Measurements from ENCODE around the gene ADAM12.
"Not testable (repeated sequence)": the region's sequence is repeated elsewhere in the genome, so short reads cannot be mapped to it uniquely, and the experiment has no call there.

Gene ADAM12

DNA sequence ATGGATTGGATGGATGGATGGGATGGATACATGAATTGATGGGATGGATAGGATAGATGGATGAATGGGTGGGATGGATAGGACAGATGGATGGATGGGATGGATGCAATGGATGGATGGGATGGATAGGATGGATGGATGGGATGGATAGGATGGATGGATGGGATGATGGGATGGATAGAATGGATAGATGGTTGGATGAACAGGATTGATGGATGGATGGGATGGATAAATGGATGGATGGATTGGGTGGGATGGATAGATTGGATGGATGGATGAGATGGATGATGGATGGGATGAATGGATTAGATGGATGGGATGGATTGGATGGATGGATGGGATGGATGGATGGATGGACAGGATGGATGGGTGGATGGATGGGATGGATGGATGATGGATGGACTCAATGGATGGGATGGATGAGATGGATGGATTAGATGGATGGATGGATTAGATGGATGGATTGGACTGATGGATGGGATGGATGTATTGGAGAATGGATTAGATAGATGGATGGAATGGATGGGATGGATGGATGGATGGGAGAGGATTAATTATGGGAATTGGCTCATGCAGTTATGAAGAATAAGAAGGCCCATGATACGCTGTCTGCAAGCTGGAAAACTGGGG, 136.4 kb downstream of the ADAM12 start:
- TF ChIP-seq EZH2 (IDR thresholded peaks at IDR 0.05): no peak
- TF ChIP-seq POLR2AphosphoS5 (IDR thresholded peaks at IDR 0.05; ENCODE audit: borderline replicate concordance, low read depth, low read length): no peak
- DNase-seq (ENCODE audit: low read depth, low spot score): no peak
- Histone ChIP-seq H3K4me3 (no peak overlapping the region), H3K36me3 (ENCODE audit: insufficient read depth, low read length) (no peaks in the 10 kb centered on the region), H3K27ac (no peak overlapping the region), H3K9ac (ENCODE audit: insufficient read length) (no peak overlapping the region), H3K9me3 (ENCODE audit: low read depth, low read length) (no peaks in the 10 kb centered on the region)

DNA sequence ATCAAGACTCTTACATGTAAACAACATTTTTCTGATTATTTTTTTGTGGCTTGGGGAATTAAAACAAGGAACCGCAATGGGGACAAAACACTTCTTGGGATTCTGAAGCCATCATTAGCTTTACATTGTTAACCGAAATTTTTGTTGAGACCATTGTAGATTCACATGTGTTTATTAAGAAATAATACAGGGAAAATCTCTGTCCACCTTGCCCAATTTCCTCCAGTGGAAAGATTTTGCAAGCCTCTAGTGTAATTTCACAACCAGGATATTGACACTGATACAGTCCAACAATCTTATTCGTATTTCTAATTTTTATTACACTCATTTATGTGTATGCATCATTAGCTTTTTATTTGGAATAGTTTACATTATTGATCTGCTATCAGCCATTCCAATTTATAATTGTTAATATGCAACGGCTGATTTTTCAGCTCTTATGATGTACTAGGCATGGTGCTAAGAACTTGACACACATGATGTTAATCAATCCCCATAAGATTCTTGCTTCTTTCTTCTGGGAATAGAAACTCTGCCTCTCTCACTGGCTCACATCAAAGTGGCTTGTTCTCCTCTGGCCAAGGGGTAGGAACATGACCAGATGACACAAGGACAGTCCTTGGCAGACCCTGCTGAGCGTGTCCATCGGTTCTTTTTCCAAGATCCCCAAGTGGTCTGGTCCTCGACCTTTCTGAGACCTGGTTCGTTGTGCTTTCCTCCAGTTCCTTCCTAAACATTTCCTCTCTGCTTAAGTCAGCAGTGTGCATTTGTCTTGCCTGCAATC, 137.6 kb downstream of the ADAM12 start:
- Histone ChIP-seq H3K36me3 (ENCODE audit: insufficient read depth, low read length) (no peaks in the 10 kb centered on the region), H3K27ac (no peak overlapping the region), H3K9ac (ENCODE audit: insufficient read length) (no peak overlapping the region), H3K4me3 (no peak overlapping the region), H3K9me3 (ENCODE audit: low read depth, low read length) (no peaks in the 10 kb centered on the region)
- no peak for DNase-seq (ENCODE audit: low read depth, low spot score)
- no peak for TF ChIP-seq FOXP2 (optimal IDR thresholded peaks at IDR 0.05; ENCODE audit: control extremely low read depth, extremely low read length, insufficient read depth)
- no peak for TF ChIP-seq POLR2AphosphoS5 (IDR thresholded peaks at IDR 0.05; ENCODE audit: borderline replicate concordance, low read depth, low read length)
- no peak for TF ChIP-seq EZH2 (IDR thresholded peaks at IDR 0.05)

DNA sequence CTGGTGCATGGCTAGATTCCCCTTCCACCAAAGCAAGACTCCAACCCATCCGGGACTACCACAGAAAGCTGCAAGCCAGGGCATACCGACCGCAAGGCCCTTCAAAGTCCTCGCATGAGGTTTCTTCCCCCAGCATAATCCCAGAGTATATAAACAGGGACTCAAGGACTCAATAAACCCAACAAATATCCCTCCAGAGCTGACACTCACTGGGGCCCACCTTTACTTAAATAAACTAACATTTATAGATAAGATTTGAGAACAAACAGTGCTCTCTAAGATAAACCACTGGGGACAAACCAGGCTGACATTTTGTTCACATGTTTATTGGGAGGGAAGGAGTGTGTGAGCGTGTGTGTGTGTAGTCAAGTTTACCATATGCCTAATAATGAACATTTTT, 138.2 kb downstream of the ADAM12 start:
- DNase-seq (ENCODE audit: low read depth, low spot score): no peak
- Histone ChIP-seq H3K36me3 (ENCODE audit: insufficient read depth, low read length) (no peaks in the 10 kb centered on the region), H3K9me3 (ENCODE audit: low read depth, low read length) (no peaks in the 10 kb centered on the region), H3K27ac (no peak overlapping the region), H3K9ac (ENCODE audit: insufficient read length) (no peak overlapping the region), H3K4me3 (no peak overlapping the region)
- no peak for TF ChIP-seq POLR2AphosphoS5 (IDR thresholded peaks at IDR 0.05; ENCODE audit: borderline replicate concordance, low read depth, low read length)

DNA sequence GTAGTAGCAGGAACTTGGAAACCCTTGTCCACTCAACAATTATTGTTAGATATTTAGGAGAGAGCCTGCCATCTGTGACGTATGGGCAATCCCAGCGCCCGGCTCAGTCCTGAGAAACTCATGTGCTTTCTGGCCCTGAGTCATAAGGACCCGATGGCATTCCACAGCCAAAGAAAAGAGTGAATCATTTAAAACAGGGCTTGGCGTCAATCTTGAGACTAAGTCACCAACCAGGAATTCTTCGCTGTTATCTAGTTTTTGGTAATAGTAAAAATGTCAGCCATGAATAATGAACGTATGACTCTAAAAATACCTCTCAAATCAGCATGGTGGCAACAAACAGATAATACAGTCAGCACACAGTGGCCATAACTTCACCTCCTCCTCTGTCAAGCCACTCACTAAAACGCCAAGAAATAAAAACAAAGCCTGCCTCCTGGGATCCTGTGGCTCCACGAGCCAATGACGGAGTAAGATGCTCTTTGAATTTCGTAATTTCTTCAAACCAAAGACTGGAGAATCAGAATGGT, 140.8 kb downstream of the ADAM12 start:
- no peak overlapping the region for H3K27ac ChIP-seq
- no peak overlapping the region for H3K9ac ChIP-seq (ENCODE audit: insufficient read length)
- no peak for DNase-seq (ENCODE audit: low read depth, low spot score)
- H3K9me3 ChIP-seq (ENCODE audit: low read depth, low read length): no peaks in the 10 kb centered on the region
- no peak for TF ChIP-seq FOXP2 (optimal IDR thresholded peaks at IDR 0.05; ENCODE audit: control extremely low read depth, extremely low read length, insufficient read depth)
- TF ChIP-seq POLR2AphosphoS5 (IDR thresholded peaks at IDR 0.05; ENCODE audit: borderline replicate concordance, low read depth, low read length): no peak
- TF ChIP-seq EZH2 (IDR thresholded peaks at IDR 0.05): no peak
- no peak overlapping the region for H3K4me3 ChIP-seq
- no peaks in the 10 kb centered on the region for H3K36me3 ChIP-seq (ENCODE audit: insufficient read depth, low read length)

GRCh38 chr10:126246396-126246795, 141.9 kb downstream of the ADAM12 start:
- DNase-seq (ENCODE audit: low read depth, low spot score); H3K27ac ChIP-seq; H3K4me3 ChIP-seq; H3K9ac ChIP-seq (ENCODE audit: insufficient read length); H3K9me3 ChIP-seq (ENCODE audit: low read depth, low read length); H3K36me3 ChIP-seq (ENCODE audit: insufficient read depth, low read length): not testable (repeated sequence)

GRCh38 chr10:126245501-126245900, 142.8 kb downstream of the ADAM12 start:
- DNase-seq (ENCODE audit: low read depth, low spot score): no peak

DNA sequence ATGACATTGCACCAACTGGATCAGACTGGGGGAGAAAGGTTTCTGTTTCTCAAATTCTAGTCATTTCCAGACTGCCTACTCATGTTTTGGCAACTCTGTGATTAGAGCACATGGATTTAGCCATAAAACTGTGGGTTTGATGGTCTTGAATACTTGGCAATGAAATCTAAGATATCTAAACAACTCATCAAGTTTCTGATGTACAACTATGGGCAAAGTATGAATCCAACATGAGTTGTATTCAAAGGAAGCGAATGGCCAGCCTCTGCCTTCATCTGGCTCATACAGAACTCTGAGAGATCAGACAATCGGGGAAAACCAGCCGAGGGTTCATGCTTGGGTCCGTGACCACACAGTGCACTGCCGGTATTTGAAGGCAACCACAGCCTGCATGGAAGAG, 144.3 kb downstream of the ADAM12 start:
- Histone ChIP-seq H3K4me3 (no peak overlapping the region), H3K27ac (no peak overlapping the region), H3K9me3 (ENCODE audit: low read depth, low read length) (no peaks in the 10 kb centered on the region), H3K9ac (ENCODE audit: insufficient read length) (no peak overlapping the region), H3K36me3 (ENCODE audit: insufficient read depth, low read length) (no peaks in the 10 kb centered on the region)
- DNase-seq (ENCODE audit: low read depth, low spot score): no peak
- TF ChIP-seq POLR2AphosphoS5 (IDR thresholded peaks at IDR 0.05; ENCODE audit: borderline replicate concordance, low read depth, low read length): no peak
- TF ChIP-seq FOXP2 (optimal IDR thresholded peaks at IDR 0.05; ENCODE audit: control extremely low read depth, extremely low read length, insufficient read depth): no peak
- no peak for TF ChIP-seq EZH2 (IDR thresholded peaks at IDR 0.05)

More at GRCh38 chr10:126245501-126245900, 142.8 kb downstream of the ADAM12 start:
- no peak overlapping the region for H3K27ac ChIP-seq
- no peaks in the 10 kb centered on the region for H3K9me3 ChIP-seq (ENCODE audit: low read depth, low read length)
- H3K4me3 ChIP-seq: no peak overlapping the region
- no peak overlapping the region for H3K9ac ChIP-seq (ENCODE audit: insufficient read length)
- TF ChIP-seq FOXP2 (optimal IDR thresholded peaks at IDR 0.05; ENCODE audit: control extremely low read depth, extremely low read length, insufficient read depth) (no peak), EZH2 (IDR thresholded peaks at IDR 0.05) (no peak), POLR2AphosphoS5 (IDR thresholded peaks at IDR 0.05; ENCODE audit: borderline replicate concordance, low read depth, low read length) (no peak)
- H3K36me3 ChIP-seq (ENCODE audit: insufficient read depth, low read length): no peaks in the 10 kb centered on the region

- H3K36me3 ChIP-seq (ENCODE audit: insufficient read depth, low read length): no peaks in the 10 kb centered on the region
- H3K4me3 ChIP-seq: no peak overlapping the region
- H3K27ac ChIP-seq: no peak overlapping the region
- H3K9ac ChIP-seq (ENCODE audit: insufficient read length): no peak overlapping the region
- no peak for TF ChIP-seq FOXP2 (optimal IDR thresholded peaks at IDR 0.05; ENCODE audit: control extremely low read depth, extremely low read length, insufficient read depth)
- TF ChIP-seq EZH2 (IDR thresholded peaks at IDR 0.05): no peak
- TF ChIP-seq POLR2AphosphoS5 (IDR thresholded peaks at IDR 0.05; ENCODE audit: borderline replicate concordance, low read depth, low read length): no peak
- no peak for DNase-seq (ENCODE audit: low read depth, low spot score)
- no peaks in the 10 kb centered on the region for H3K9me3 ChIP-seq (ENCODE audit: low read depth, low read length)
Measured at GRCh38 chr10:126243306-126243705, 145.0 kb downstream of the ADAM12 start.

Measured in SK-N-MC (cell line).